AG04450 (cell line): ENCODE data around the gene TRIM56. TPM values are rescaled to one million over a fixed set of nuclear protein-coding genes. Genes with fewer than 3 reads are reported as not detected.
"Not testable (repeated sequence)": the region's sequence is repeated elsewhere in the genome, so short reads cannot be mapped to it uniquely, and the experiment has no call there.

Experiments
- CTCF ChIA-PET: fragments of 300-600, 350-600 bp; formaldehyde crosslinking; extraction: SDS; loops from one replicate; lab custom pipeline; 2022; ENCODE audit warnings: antibody characterized with exemption, inconsistent platforms; lab: Charles Lee
- POLR2A ChIA-PET: fragments of 350-600 bp; formaldehyde crosslinking; extraction: SDS; loops from one replicate; lab custom pipeline; 2021; ENCODE audit warnings: antibody characterized with exemption, inconsistent platforms; lab: Yijun Ruan, JAX
- DNase-seq: peaks from one replicate; pipeline ENCODE4 v3.0.0-alpha.2; 2011; ENCODE audit warnings: low read depth, low spot score
- H3K27ac ChIP-seq: one replicate; pipeline ENCODE4 v1.5.1; 2012; ENCODE audit warnings: low read depth, low read length, control low read depth
- H3K27me3 ChIP-seq: one replicate; pipeline ENCODE4 v1.6.0; 2012; ENCODE audit warnings: low read length; ENCODE audit not compliant: control insufficient read depth, insufficient read depth
- H3K4me3 ChIP-seq: 2 replicates; pipeline ENCODE4 v1.5.1; 2011; ENCODE audit warnings: mild to moderate bottlenecking, low read depth, low read length, control low read depth
- H3K9me3 ChIP-seq: 2 replicates; pipeline ENCODE4 v1.5.1; 2012; ENCODE audit warnings: low read length; ENCODE audit not compliant: control insufficient read depth, insufficient read depth
- CTCF ChIP-seq: IDR thresholded peaks from 2 replicates; pipeline ENCODE4 v1.5.1; 2011; ENCODE audit warnings: low read depth, low read length, control low read depth, inconsistent platforms
- polyA plus RNA-seq: library from polyadenylated mRNA; depleted of rRNA; stranded (reverse); fragments of >200 nt; gene quantifications from 2 replicates; pipeline ENCODE4 v1.2.3, GENCODE V29; 2011

Gene TRIM56
- polyA plus RNA-seq, 1 experiment: 4.0 TPM

- DNase-seq: no peak
- no peak overlapping the region for H3K27ac ChIP-seq
- peaks cover 13% of the 10 kb centered on the region for H3K27me3 ChIP-seq
- H3K9me3 ChIP-seq: no peaks in the 10 kb centered on the region
- H3K4me3 ChIP-seq: no peak overlapping the region
- CTCF ChIA-PET: interaction anchor here (1.9 kb wide), 1 partner anchor 166 kb away, joined by 7 read pairs; no protein-coding TSS in a partner anchor
- POLR2A ChIA-PET: no interaction called here
- no peak for TF ChIP-seq CTCF
Measured at GRCh38 chr7:101060992-101061391, 24.3 kb upstream of the TRIM56 start.

- CTCF ChIA-PET: not testable (repeated sequence)
Measured at GRCh38 chr7:101064176-101064550, 21.1 kb upstream of the TRIM56 start.

GRCh38 chr7:101065162-101065561 lies 20.1 kb upstream of the TRIM56 start:
- H3K4me3 ChIP-seq, POLR2A ChIA-PET, H3K27ac ChIP-seq, H3K9me3 ChIP-seq, DNase-seq: not testable (repeated sequence)
- CTCF ChIA-PET: interaction anchor here (1.6 kb wide), 1 partner anchor 12 kb away, joined by 17 read pairs; no protein-coding TSS in a partner anchor
- H3K27me3 ChIP-seq: peaks cover 17% of the 10 kb centered on the region

More at GRCh38 chr7:101064176-101064550, 21.1 kb upstream of the TRIM56 start:
- H3K27ac ChIP-seq, H3K4me3 ChIP-seq, DNase-seq, POLR2A ChIA-PET, H3K9me3 ChIP-seq: not testable (repeated sequence)
- H3K27me3 ChIP-seq: peaks cover 17% of the 10 kb centered on the region

- no peak for TF ChIP-seq CTCF
- H3K27ac ChIP-seq: no peak overlapping the region
- no peak for DNase-seq
- peaks cover 18% of the 10 kb centered on the region for H3K27me3 ChIP-seq
- ChIA-PET POLR2A (no interaction called here), CTCF (interaction anchor here (0.9 to 1.6 kb wide), 2 partner anchors 11 to 13 kb away, joined by 3 to 17 read pairs; no protein-coding TSS in a partner anchor)
- H3K4me3 ChIP-seq: no peak overlapping the region
- no peaks in the 10 kb centered on the region for H3K9me3 ChIP-seq
Measured at GRCh38 chr7:101066141-101066832, 19.0 kb upstream of the TRIM56 start.

- H3K9me3 ChIP-seq: no peaks in the 10 kb centered on the region
- no peak overlapping the region for H3K4me3 ChIP-seq
- no peak for TF ChIP-seq CTCF
- POLR2A ChIA-PET: no interaction called here
- peaks cover 18% of the 10 kb centered on the region for H3K27me3 ChIP-seq
- H3K27ac ChIP-seq: no peak overlapping the region
- CTCF ChIA-PET: interaction anchor here (0.9 to 1.6 kb wide), 2 partner anchors 11 to 13 kb away, joined by 3 to 17 read pairs; no protein-coding TSS in a partner anchor
- DNase-seq: no peak
Measured at GRCh38 chr7:101066833-101067177, 18.5 kb upstream of the TRIM56 start.

- no peak for DNase-seq
- Histone ChIP-seq H3K27ac (no peak overlapping the region), H3K9me3 (no peaks in the 10 kb centered on the region), H3K27me3 (peaks cover 22% of the 10 kb centered on the region), H3K4me3 (no peak overlapping the region)
- POLR2A ChIA-PET: no interaction called here
- CTCF ChIA-PET: no interaction called here
- no peak for TF ChIP-seq CTCF
Measured at GRCh38 chr7:101068401-101068800, 16.9 kb upstream of the TRIM56 start.

- H3K27me3 ChIP-seq: peaks cover 18% of the 10 kb centered on the region
- DNase-seq, H3K4me3 ChIP-seq, POLR2A ChIA-PET, H3K9me3 ChIP-seq, H3K27ac ChIP-seq: not testable (repeated sequence)
- CTCF ChIA-PET: interaction anchor here (0.6 kb wide), 1 partner anchor 52 kb away, joined by 3 read pairs; the partner anchor contains the start of gene MUC17
Measured at GRCh38 chr7:101071362-101072104, 13.7 kb upstream of the TRIM56 start.
